ENCODE results near the gene PYDC1. TPM values are rescaled to one million over a fixed set of nuclear protein-coding genes. Genes with fewer than 3 reads are reported as not detected.

The PYDC1 gene
- total RNA-seq, 1 donor from 2014 or later, result not detected

DNA sequence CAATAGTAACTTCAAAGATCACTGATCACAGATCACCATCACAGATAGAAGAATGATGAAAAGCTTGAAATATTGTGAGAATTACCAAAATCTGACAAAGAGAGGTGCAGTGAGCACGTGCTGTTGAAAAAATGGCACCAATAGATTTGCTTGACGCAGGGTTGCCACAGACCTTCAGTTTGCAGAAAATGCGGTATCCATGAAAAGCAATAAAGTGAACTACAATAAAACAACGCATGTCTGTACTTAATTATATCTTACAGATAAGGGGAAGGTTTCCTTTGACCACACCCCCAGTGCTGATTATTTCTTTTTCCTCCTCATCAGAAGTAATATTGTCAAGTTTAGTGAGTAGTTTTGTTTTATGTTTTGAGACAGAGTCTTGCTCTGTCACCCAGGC lies 21.1 kb upstream of the PYDC1 start:
- no peak overlapping the region for H3K4me3 Mint-ChIP-seq (ENCODE audit: unreplicated experiment)
- H3K27ac Mint-ChIP-seq (ENCODE audit: unreplicated experiment), result no peak overlapping the region
- H3K4me1 Mint-ChIP-seq (ENCODE audit: low read depth, unreplicated experiment), result no peaks in the 10 kb centered on the region
- H3K36me3 Mint-ChIP-seq (ENCODE audit: unreplicated experiment), result peaks cover 5% of the 10 kb centered on the region
- peaks cover 10% of the 10 kb centered on the region for H3K9me3 Mint-ChIP-seq (ENCODE audit: unreplicated experiment)
- no peak for DNase-seq
- H3K27me3 Mint-ChIP-seq (ENCODE audit: unreplicated experiment), result no peaks in the 10 kb centered on the region
- TF ChIP-seq, protein P1, sequence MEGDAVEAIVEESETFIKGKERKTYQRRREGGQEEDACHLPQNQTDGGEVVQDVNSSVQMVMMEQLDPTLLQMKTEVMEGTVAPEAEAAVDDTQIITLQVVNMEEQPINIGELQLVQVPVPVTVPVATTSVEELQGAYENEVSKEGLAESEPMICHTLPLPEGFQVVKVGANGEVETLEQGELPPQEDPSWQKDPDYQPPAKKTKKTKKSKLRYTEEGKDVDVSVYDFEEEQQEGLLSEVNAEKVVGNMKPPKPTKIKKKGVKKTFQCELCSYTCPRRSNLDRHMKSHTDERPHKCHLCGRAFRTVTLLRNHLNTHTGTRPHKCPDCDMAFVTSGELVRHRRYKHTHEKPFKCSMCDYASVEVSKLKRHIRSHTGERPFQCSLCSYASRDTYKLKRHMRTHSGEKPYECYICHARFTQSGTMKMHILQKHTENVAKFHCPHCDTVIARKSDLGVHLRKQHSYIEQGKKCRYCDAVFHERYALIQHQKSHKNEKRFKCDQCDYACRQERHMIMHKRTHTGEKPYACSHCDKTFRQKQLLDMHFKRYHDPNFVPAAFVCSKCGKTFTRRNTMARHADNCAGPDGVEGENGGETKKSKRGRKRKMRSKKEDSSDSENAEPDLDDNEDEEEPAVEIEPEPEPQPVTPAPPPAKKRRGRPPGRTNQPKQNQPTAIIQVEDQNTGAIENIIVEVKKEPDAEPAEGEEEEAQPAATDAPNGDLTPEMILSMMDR (IDR thresholded peaks at IDR 0.05; ENCODE audit: partially characterized antibody, unreplicated experiment), result no peak

DNA sequence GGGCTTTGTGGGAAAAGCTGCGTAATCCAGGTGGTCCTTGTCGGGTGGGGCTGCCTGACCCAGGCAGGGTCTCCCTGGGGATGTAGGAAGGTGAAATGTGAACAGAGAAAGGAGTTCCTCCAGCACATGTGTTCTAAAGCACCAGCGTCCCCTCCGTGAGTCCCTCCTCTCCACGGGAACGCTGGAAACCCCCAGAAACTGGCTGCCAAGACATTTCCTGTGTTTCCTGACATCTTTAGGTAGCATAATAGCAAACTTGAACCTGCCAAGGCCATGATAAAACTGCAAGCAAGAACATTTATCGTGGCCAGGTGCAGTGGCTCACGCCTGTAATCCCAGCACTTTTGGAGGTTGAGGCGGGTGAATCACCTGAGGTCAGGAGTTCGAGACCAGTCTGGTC lies 12.6 kb upstream of the PYDC1 start:
- TF ChIP-seq, protein P1 (IDR thresholded peaks at IDR 0.05; ENCODE audit: partially characterized antibody, unreplicated experiment), result no peak
- no peaks in the 10 kb centered on the region for H3K4me1 Mint-ChIP-seq (ENCODE audit: low read depth, unreplicated experiment)
- no peak for DNase-seq
- H3K36me3 Mint-ChIP-seq (ENCODE audit: unreplicated experiment), result peaks cover 5% of the 10 kb centered on the region
- H3K27me3 Mint-ChIP-seq (ENCODE audit: unreplicated experiment), result peaks cover 3% of the 10 kb centered on the region
- H3K4me3 Mint-ChIP-seq (ENCODE audit: unreplicated experiment), result no peak overlapping the region
- H3K9me3 Mint-ChIP-seq (ENCODE audit: unreplicated experiment), result peaks cover 9% of the 10 kb centered on the region
- no peak overlapping the region for H3K27ac Mint-ChIP-seq (ENCODE audit: unreplicated experiment)

DNA sequence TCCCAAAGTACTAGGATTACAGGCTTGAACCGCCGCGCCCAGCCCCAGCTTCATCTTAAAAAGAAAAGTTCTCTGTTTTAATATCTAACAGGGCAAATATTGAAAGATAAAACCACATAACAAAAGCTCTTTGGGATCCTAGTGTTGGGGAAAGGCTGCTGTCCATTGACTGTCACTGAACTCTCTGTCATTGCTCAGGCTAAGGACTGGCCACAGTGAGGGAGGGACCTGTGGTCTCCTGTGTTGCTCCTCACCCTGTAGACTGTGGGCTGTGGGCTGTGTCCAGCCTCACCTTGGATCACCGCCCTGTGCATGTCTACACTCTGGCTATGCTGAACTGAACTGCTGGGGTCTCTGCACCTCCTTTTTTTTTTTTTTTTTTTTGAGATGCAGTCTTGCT lies 11.3 kb upstream of the PYDC1 start:
- peaks cover 3% of the 10 kb centered on the region for H3K9me3 Mint-ChIP-seq (ENCODE audit: unreplicated experiment)
- no peak for DNase-seq
- H3K36me3 Mint-ChIP-seq (ENCODE audit: unreplicated experiment), result no peaks in the 10 kb centered on the region
- no peak overlapping the region for H3K27ac Mint-ChIP-seq (ENCODE audit: unreplicated experiment)
- H3K4me3 Mint-ChIP-seq (ENCODE audit: unreplicated experiment), result no peak overlapping the region
- H3K27me3 Mint-ChIP-seq (ENCODE audit: unreplicated experiment), result peaks cover 3% of the 10 kb centered on the region
- TF ChIP-seq, protein P1 (IDR thresholded peaks at IDR 0.05; ENCODE audit: partially characterized antibody, unreplicated experiment), result no peak
- H3K4me1 Mint-ChIP-seq (ENCODE audit: low read depth, unreplicated experiment), result no peaks in the 10 kb centered on the region

DNA sequence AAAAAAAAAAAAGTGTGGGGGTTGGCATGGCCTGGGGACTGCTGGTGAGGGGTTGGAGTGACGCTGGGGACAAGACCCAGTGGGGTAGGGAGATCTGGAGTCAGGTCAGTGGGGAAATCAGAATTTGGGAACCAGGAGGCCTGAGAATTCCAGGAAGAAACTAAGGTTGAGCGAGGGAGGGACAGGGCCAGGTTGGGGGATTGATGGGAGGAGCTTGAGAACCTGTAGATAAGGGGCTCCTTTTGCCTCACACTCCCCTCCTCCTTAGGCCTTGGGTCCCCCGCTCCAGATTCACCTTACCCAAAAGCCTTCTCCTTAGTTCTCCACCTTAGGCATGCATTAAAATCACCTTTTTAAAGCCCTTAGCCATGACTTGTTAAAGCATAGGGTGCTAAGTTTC lies 8.3 kb upstream of the PYDC1 start:
- Mint-ChIP-seq H3K36me3 (ENCODE audit: unreplicated experiment) (no peaks in the 10 kb centered on the region), H3K27ac (ENCODE audit: unreplicated experiment) (no peak overlapping the region), H3K9me3 (ENCODE audit: unreplicated experiment) (peaks cover 5% of the 10 kb centered on the region), H3K27me3 (ENCODE audit: unreplicated experiment) (peaks cover 10% of the 10 kb centered on the region), H3K4me3 (ENCODE audit: unreplicated experiment) (no peak overlapping the region), H3K4me1 (ENCODE audit: low read depth, unreplicated experiment) (no peaks in the 10 kb centered on the region)
- DNase-seq, result no peak
- TF ChIP-seq, protein P1 (IDR thresholded peaks at IDR 0.05; ENCODE audit: partially characterized antibody, unreplicated experiment), result no peak

DNA sequence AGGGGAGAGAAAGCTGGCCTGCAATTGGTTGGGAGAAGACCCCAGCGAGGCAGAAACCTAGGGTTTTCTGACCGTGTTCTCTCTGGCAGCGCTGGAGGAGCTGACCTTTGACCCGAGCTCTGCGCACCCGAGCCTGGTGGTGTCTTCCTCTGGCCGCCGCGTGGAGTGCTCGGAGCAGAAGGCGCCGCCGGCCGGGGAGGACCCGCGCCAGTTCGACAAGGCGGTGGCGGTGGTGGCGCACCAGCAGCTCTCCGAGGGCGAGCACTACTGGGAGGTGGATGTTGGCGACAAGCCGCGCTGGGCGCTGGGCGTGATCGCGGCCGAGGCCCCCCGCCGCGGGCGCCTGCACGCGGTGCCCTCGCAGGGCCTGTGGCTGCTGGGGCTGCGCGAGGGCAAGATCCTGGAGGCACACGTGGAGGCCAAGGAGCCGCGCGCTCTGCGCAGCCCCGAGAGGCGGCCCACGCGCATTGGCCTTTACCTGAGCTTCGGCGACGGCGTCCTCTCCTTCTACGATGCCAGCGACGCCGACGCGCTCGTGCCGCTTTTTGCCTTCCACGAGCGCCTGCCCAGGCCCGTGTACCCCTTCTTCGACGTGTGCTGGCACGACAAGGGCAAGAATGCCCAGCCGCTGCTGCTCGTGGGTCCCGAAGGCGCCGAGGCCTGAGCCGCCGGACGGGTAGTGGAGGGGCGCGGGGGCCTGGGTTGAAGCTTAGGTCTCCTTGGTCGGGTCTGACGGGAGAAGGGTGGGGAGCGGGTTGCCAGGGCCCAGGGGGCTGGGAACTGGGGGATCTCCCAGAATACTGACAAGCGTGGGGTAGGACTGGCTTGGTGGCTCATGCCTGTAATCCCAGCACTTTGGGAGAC lies 7.4 kb upstream of the PYDC1 start:
- no peaks in the 10 kb centered on the region for H3K36me3 Mint-ChIP-seq (ENCODE audit: unreplicated experiment)
- DNase-seq, result no peak
- H3K27ac Mint-ChIP-seq (ENCODE audit: unreplicated experiment), result no peak overlapping the region

More for the DNA sequence above, 7.4 kb upstream of the PYDC1 start:
- H3K27me3 Mint-ChIP-seq (ENCODE audit: unreplicated experiment), result peaks cover 10% of the 10 kb centered on the region
- H3K4me3 Mint-ChIP-seq (ENCODE audit: unreplicated experiment), result no peak overlapping the region
- TF ChIP-seq, protein P1 (IDR thresholded peaks at IDR 0.05; ENCODE audit: partially characterized antibody, unreplicated experiment), result no peak
- H3K4me1 Mint-ChIP-seq (ENCODE audit: low read depth, unreplicated experiment), result no peaks in the 10 kb centered on the region
- H3K9me3 Mint-ChIP-seq (ENCODE audit: unreplicated experiment), result peaks cover 4% of the 10 kb centered on the region

Data from glutamatergic neuron (in vitro differentiated cells).